KMS-11 (cell line): ENCODE results near the gene MYO7B.

ENCODE experiments used
- H2AFZ ChIP-seq: fragments of 200-600 bp; sonication (generic); 2 replicates; pipeline ENCODE4 v1.6.1; 2016; ENCODE audit warnings: antibody characterized with exemption, mixed run types, low read depth
- H3K27ac ChIP-seq: fragments of 200-600 bp; sonication (generic); 2 replicates; pipeline ENCODE4 v1.6.1; 2016; ENCODE audit warnings: mild to moderate bottlenecking, mixed run types
- H3K27me3 ChIP-seq: fragments of 200-600 bp; sonication (generic); 2 replicates; pipeline ENCODE4 v1.6.1; 2017; ENCODE audit warnings: mild to moderate bottlenecking, low read depth, mixed run types, moderate library complexity; ENCODE audit not compliant: insufficient read depth
- H3K36me3 ChIP-seq: fragments of 200-600 bp; sonication (generic); 2 replicates; pipeline ENCODE4 v1.6.1; 2017; ENCODE audit warnings: mild to moderate bottlenecking, mixed run types; ENCODE audit not compliant: insufficient read depth
- H3K4me1 ChIP-seq: fragments of 200-600 bp; sonication (generic); 2 replicates; pipeline ENCODE4 v1.6.1; 2016; ENCODE audit warnings: mild to moderate bottlenecking, low read depth, mixed run types; ENCODE audit not compliant: poor library complexity, severe bottlenecking
- H3K4me2 ChIP-seq: fragments of 200-600 bp; sonication (generic); 2 replicates; pipeline ENCODE4 v1.7.0; 2016; ENCODE audit warnings: mild to moderate bottlenecking, mixed run types
- H3K4me3 ChIP-seq: fragments of 200-600 bp; sonication (generic); IDR thresholded peaks from 2 replicates; pipeline ENCODE4 v1.6.1; 2017; ENCODE audit warnings: low read depth, low read length, mixed read lengths; ENCODE audit not compliant: insufficient read depth
- H3K79me2 ChIP-seq: fragments of 200-600 bp; sonication (generic); 2 replicates; pipeline ENCODE4 v1.6.1; 2016; ENCODE audit warnings: low read depth, mixed run types; ENCODE audit not compliant: insufficient read depth
- H3K9ac ChIP-seq: fragments of 200-600 bp; sonication (generic); 2 replicates; pipeline ENCODE4 v1.6.1; 2016; ENCODE audit warnings: mild to moderate bottlenecking, mixed run types
- H4K20me1 ChIP-seq: fragments of 200-600 bp; sonication (generic); 2 replicates; pipeline ENCODE4 v1.6.1; 2016; ENCODE audit warnings: mild to moderate bottlenecking, mixed run types; ENCODE audit not compliant: insufficient read depth
- CTCF ChIP-seq: fragments of 200-600 bp; sonication (generic); conservative IDR thresholded peaks from 2 replicates; pipeline ENCODE4 v1.6.1; 2017; ENCODE audit warnings: low read depth, mild to moderate bottlenecking, antibody characterized with exemption, low read length, moderate library complexity, mixed read lengths

MYO7B gene

GRCh38 chr2:127670055-127670956, 134.8 kb downstream of the MYO7B start:
- H3K9ac ChIP-seq = no peak overlapping the region
- H3K36me3 ChIP-seq = no peaks in the 10 kb centered on the region
- no peak for TF ChIP-seq CTCF
- H3K4me1 ChIP-seq = no peaks in the 10 kb centered on the region
- H3K27ac ChIP-seq = no peak overlapping the region
- no peaks in the 10 kb centered on the region for H3K27me3 ChIP-seq
- H2AFZ ChIP-seq = no peak overlapping the region
- H3K79me2 ChIP-seq = no peaks in the 10 kb centered on the region
- H4K20me1 ChIP-seq = no peaks in the 10 kb centered on the region
- no peak overlapping the region for H3K4me3 ChIP-seq
- H3K4me2 ChIP-seq = no peak overlapping the region

GRCh38 chr2:127670957-127671290, 135.4 kb downstream of the MYO7B start:
- Histone ChIP-seq H3K27ac (no peak overlapping the region), H3K4me3 (no peak overlapping the region), H3K4me2 (no peak overlapping the region), H3K4me1 (no peaks in the 10 kb centered on the region), H2AFZ (no peak overlapping the region), H4K20me1 (no peaks in the 10 kb centered on the region), H3K27me3 (no peaks in the 10 kb centered on the region), H3K79me2 (no peaks in the 10 kb centered on the region), H3K36me3 (no peaks in the 10 kb centered on the region), H3K9ac (no peak overlapping the region)
- no peak for TF ChIP-seq CTCF

- Histone ChIP-seq H3K4me3 (no peak overlapping the region), H3K4me2 (no peak overlapping the region), H3K27me3 (no peaks in the 10 kb centered on the region), H2AFZ (no peak overlapping the region), H3K4me1 (no peaks in the 10 kb centered on the region), H3K79me2 (no peaks in the 10 kb centered on the region), H3K27ac (no peak overlapping the region), H3K9ac (no peak overlapping the region), H3K36me3 (no peaks in the 10 kb centered on the region), H4K20me1 (no peaks in the 10 kb centered on the region)
- TF ChIP-seq CTCF = no peak
Measured at GRCh38 chr2:127671557-127672302, 136.2 kb downstream of the MYO7B start.

DNA sequence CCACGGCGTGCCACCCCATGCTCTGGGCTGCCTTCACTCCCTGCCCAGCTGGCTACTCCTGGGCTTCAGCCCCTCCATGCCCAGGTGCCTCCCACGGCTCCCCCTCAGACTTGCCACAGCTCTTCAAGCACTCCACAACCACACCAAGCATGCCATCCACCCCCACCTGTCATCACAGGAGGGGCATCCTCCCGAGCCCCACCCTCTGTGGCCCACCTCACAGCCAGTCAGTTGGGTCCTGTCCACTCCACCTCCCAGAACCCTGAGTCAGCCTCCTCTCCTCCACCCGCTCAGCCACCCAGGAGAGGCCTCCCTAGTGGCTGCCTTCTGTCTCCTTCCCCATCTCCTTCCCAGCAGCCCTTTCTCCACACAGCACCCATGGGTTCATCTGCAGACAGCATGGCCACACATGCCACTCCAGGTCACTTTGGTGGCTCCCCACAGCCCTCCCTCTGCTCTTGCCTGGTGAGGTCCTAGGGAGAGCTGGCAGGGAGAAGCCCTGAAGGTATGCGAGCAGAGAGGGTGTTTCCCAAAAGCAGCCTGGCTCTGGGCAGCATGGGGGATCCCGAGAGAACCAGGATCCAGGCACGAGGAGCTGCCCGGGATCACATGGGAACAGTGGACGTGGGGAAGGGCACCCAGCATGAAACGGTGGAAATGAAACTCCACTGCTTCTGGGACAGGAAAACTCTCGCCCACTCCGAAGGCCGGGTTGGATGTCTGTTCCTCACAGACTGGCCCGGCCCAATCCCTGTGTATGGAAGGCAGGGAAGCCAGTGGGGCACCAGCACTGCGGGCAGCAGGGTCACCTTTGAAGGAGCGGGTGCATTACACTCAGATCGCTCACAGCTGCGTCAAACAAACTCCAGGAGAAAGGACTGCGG, 137.1 kb downstream of the MYO7B start:
- no peak for TF ChIP-seq CTCF
- H3K27me3 ChIP-seq = no peaks in the 10 kb centered on the region

More for the DNA sequence above, 137.1 kb downstream of the MYO7B start:
- Histone ChIP-seq H3K4me1 (no peaks in the 10 kb centered on the region), H2AFZ (no peak overlapping the region), H3K36me3 (no peaks in the 10 kb centered on the region), H3K4me3 (no peak overlapping the region), H4K20me1 (no peaks in the 10 kb centered on the region), H3K27ac (no peak overlapping the region), H3K4me2 (no peak overlapping the region), H3K9ac (no peak overlapping the region), H3K79me2 (no peaks in the 10 kb centered on the region)
